HG02610 (cell line): ENCODE data around the gene TALDO1.

Experiments
- ATAC-seq: cut with Tn5 transposase; IDR thresholded peaks from one replicate; pipeline ENCODE4 v1.9.1; 2021; ENCODE audit warnings: mild to moderate bottlenecking, moderate library complexity; ENCODE audit not compliant: unreplicated experiment

Gene TALDO1

GRCh38 chr11:798093-798713, 50.9 kb downstream of the TALDO1 start, which contains the start of gene SLC25A22:
TSS of gene SLC25A22 (minus strand) at chr11:798281. CDS start at chr11:795006, 3,275 bp downstream.
- ATAC-seq: peak; percentile 61

- no peak for ATAC-seq
Observed at GRCh38 chr11:799641-800316, 52.5 kb downstream of the TALDO1 start.

GRCh38 chr11:800473-800872, 53.2 kb downstream of the TALDO1 start:
- no peak for ATAC-seq

- ATAC-seq: no peak
Observed at GRCh38 chr11:801097-801780, 54.0 kb downstream of the TALDO1 start.

- no peak for ATAC-seq
Observed at GRCh38 chr11:802018-802617, 54.9 kb downstream of the TALDO1 start.

- ATAC-seq: no peak
Observed at GRCh38 chr11:802693-803466, 55.6 kb downstream of the TALDO1 start.

GRCh38 chr11:803467-803742, 56.1 kb downstream of the TALDO1 start:
- ATAC-seq: no peak

GRCh38 chr11:803770-804598, 56.7 kb downstream of the TALDO1 start:
- no peak for ATAC-seq

- no peak for ATAC-seq
Observed at GRCh38 chr11:804599-804964, 57.3 kb downstream of the TALDO1 start.

- ATAC-seq: no peak
Observed at GRCh38 chr11:808427-809286, 61.4 kb downstream of the TALDO1 start.

- peak; percentile 75 for ATAC-seq
Observed at GRCh38 chr11:809287-810039, 62.2 kb downstream of the TALDO1 start, which contains the start of gene RPLP2. TSS of gene RPLP2 (plus strand) at chr11:809967. CDS start at chr11:810235, 268 bp downstream.

- no peak for ATAC-seq
Observed at GRCh38 chr11:810040-810567, 62.8 kb downstream of the TALDO1 start.

- ATAC-seq: no peak
Observed at GRCh38 chr11:811446-812245, 64.4 kb downstream of the TALDO1 start.

- no peak for ATAC-seq
Observed at GRCh38 chr11:812390-812789, 65.1 kb downstream of the TALDO1 start.

GRCh38 chr11:813072-813455, 65.8 kb downstream of the TALDO1 start:
- no peak for ATAC-seq

GRCh38 chr11:813456-814096, 66.3 kb downstream of the TALDO1 start:
- ATAC-seq: no peak
